Measurements from ENCODE around the gene DNM1L. TPM values are rescaled to one million over a fixed set of nuclear protein-coding genes. Genes with fewer than 3 reads are reported as not detected.
"Not testable (repeated sequence)": the region's sequence is repeated elsewhere in the genome, so short reads cannot be mapped to it uniquely, and the experiment has no call there.

The DNM1L gene
- total and polyA plus RNA-seq, 5 experiments from 2014 or later, result 18.6 to 55.1 (median 26.4) TPM

DNA sequence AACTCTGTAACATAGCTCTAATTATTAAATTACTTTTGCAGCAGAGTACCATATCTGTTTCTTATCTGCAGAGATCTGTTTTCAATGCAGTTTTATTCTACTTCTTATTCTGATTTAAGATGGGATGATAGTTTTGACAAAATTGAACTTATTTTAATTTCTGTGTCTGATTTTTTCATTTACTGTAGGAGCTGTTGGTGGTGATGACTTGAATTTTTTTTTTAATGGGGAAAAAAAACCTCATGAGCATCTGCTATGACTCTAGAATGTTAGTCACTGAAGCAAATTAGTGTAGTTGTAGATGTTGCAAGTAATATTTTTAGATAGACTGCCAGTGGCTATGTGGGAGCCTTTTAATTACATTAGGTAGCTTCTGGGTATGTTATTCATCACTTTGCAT, 23.4 kb downstream of the DNM1L start:
- Mint-ChIP-seq H3K4me1 (peaks cover 1 to 4% (median 3%) of the 10 kb centered on the region in 4 donors), H3K4me3 (no peak overlapping the region), H3K27ac (peak overlapping the region in 2 of 10 donors; percentile 33 to 35), H3K9me3 (no peaks in the 10 kb centered on the region), H3K36me3 (peaks cover 0 to 38% (median 5%) of the 10 kb centered on the region in 3 donors), H3K27me3 (no peaks in the 10 kb centered on the region)
- ATAC-seq, result no peak
- POLR2A ChIA-PET, result no interaction called here
- DNase-seq, result no peak

DNA sequence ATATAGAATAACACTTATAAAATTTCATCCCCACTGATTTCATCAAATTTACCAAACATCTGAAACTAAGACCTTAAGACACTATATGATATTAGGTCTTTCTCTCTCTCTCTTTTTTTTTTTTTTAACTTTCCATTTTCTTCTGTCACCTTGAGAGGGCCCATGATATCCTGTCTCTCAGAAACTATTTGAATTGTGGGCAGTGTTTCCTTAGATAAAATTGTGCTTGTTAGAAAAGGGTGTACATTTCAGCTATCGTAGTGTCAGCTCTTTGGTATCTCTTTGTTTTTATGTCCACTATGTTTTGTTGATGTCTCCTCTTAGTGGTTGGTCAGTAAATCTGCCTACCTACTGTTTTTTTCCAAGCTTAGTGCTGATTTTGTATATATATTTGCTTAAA, 23.8 kb downstream of the DNM1L start:
- H3K9me3 Mint-ChIP-seq, result no peaks in the 10 kb centered on the region
- H3K36me3 Mint-ChIP-seq, result peaks cover 0 to 40% (median 5%) of the 10 kb centered on the region in 3 donors
- no peak overlapping the region for H3K4me3 Mint-ChIP-seq
- ATAC-seq, result no peak
- H3K27me3 Mint-ChIP-seq, result no peaks in the 10 kb centered on the region
- no peak for DNase-seq
- POLR2A ChIA-PET, result interaction anchor here (0.7 kb wide), 1 partner anchor 650 kb away, joined by 8 read pairs; no protein-coding TSS in a partner anchor
- H3K27ac Mint-ChIP-seq, result peak overlapping the region in 3 of 10 donors; percentile 7 to 32 (median 12)
- H3K4me1 Mint-ChIP-seq, result peaks cover 0 to 3% (median 1%) of the 10 kb centered on the region in 4 donors

GRCh38 chr12:32705783-32706182, 26.7 kb downstream of the DNM1L start:
- DNase-seq, result no peak
- POLR2A ChIA-PET, result no interaction called here
- H3K4me1 Mint-ChIP-seq, result peaks cover 0 to 1% (median 0%) of the 10 kb centered on the region in 4 donors
- no peak for ATAC-seq
- H3K36me3 Mint-ChIP-seq, result peaks cover 0 to 58% (median 7%) of the 10 kb centered on the region in 3 donors
- no peak overlapping the region for H3K27ac Mint-ChIP-seq
- no peaks in the 10 kb centered on the region for H3K27me3 Mint-ChIP-seq
- H3K9me3 Mint-ChIP-seq, result no peaks in the 10 kb centered on the region
- no peak overlapping the region for H3K4me3 Mint-ChIP-seq

GRCh38 chr12:32706335-32707024, 27.4 kb downstream of the DNM1L start:
- H3K9me3 Mint-ChIP-seq, result no peaks in the 10 kb centered on the region
- peaks cover 0 to 60% (median 8%) of the 10 kb centered on the region in 3 donors for H3K36me3 Mint-ChIP-seq
- no peak overlapping the region for H3K4me3 Mint-ChIP-seq
- DNase-seq (no peak), ATAC-seq (no peak)
- H3K27ac Mint-ChIP-seq, result peak overlapping the region in 2 of 10 donors; percentile 7 to 49
- peaks cover 0 to 1% (median 0%) of the 10 kb centered on the region in 4 donors for H3K4me1 Mint-ChIP-seq
- H3K27me3 Mint-ChIP-seq, result no peaks in the 10 kb centered on the region
- POLR2A ChIA-PET, result interaction anchor here (0.9 kb wide), 1 partner anchor 25 kb away, joined by 3 read pairs; no protein-coding TSS in a partner anchor

DNA sequence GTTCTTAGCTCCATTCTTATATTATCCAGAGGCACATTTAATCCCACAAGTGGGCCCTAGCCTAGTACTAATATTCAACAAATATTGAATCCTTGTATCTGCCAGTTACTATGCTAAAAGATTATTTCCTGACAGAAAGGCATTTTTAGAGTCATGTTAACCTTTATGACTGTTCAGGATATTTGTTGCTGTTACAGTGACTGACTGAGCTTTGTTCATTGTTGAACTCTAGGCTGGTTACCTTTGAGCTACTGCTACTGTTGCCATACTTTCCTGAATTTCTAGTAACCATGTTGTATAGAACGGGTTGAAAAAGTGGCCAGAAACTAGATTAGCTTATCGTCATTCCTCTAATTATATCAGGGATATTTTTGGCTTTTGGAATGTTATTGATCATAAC, 29.8 kb downstream of the DNM1L start:
- Mint-ChIP-seq H3K4me3 (no peak overlapping the region), H3K9me3 (no peaks in the 10 kb centered on the region), H3K27me3 (no peaks in the 10 kb centered on the region), H3K4me1 (peaks cover 0 to 1% (median 0%) of the 10 kb centered on the region in 4 donors), H3K36me3 (peaks cover 0 to 63% (median 15%) of the 10 kb centered on the region in 3 donors), H3K27ac (peak overlapping the region in 2 of 10 donors; percentile 11)
- POLR2A ChIA-PET, result no interaction called here
- DNase-seq (no peak), ATAC-seq (no peak)

DNA sequence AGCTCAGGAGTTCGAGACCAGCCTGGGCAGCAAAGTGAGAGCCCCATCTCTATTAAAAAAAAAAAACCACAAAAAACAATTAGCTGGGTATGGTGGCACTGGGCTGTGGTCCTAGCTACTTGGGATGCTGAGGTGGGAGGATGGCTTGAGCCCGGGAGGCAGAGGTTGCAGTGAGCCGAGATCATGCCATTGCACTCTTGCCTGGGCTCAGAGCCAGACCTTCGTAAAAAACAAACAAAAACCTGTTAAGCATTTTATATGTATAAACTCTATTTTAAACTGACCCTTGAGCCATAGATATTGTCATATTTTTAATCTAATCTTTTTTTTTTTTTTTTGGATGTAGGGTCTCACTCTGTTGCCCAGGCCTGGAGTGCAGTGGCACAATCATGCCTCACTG, 35.7 kb downstream of the DNM1L start:
- POLR2A ChIA-PET, result no interaction called here
- no peaks in the 10 kb centered on the region for H3K9me3 Mint-ChIP-seq
- H3K4me1 Mint-ChIP-seq, result no peaks in the 10 kb centered on the region
- ATAC-seq (no peak), DNase-seq (no peak)
- H3K27ac Mint-ChIP-seq, result no peak overlapping the region
- H3K27me3 Mint-ChIP-seq, result no peaks in the 10 kb centered on the region
- H3K4me3 Mint-ChIP-seq, result no peak overlapping the region
- peaks cover 0 to 50% (median 21%) of the 10 kb centered on the region in 3 donors for H3K36me3 Mint-ChIP-seq

GRCh38 chr12:32718926-32719325, 39.8 kb downstream of the DNM1L start:
- H3K27me3 Mint-ChIP-seq, result no peaks in the 10 kb centered on the region
- H3K4me1 Mint-ChIP-seq, result no peaks in the 10 kb centered on the region
- H3K9me3 Mint-ChIP-seq, result no peaks in the 10 kb centered on the region
- peaks cover 0 to 58% (median 9%) of the 10 kb centered on the region in 3 donors for H3K36me3 Mint-ChIP-seq
- H3K27ac Mint-ChIP-seq, result no peak overlapping the region
- ATAC-seq (no peak), DNase-seq (no peak)
- no peak overlapping the region for H3K4me3 Mint-ChIP-seq
- POLR2A ChIA-PET, result no interaction called here

- DNase-seq, H3K4me3 Mint-ChIP-seq, ATAC-seq, H3K27me3 Mint-ChIP-seq, H3K9me3 Mint-ChIP-seq, H3K4me1 Mint-ChIP-seq, POLR2A ChIA-PET: not testable (repeated sequence)
- peak overlapping the region in 1 of 10 donors; percentile 38 for H3K27ac Mint-ChIP-seq
- peaks cover 2 to 83% (median 6%) of the 10 kb centered on the region in 3 donors for H3K36me3 Mint-ChIP-seq
These were observed 46.2 kb downstream of the DNM1L start for GRCh38 chr12:32725308-32725707.

- H3K36me3 Mint-ChIP-seq, result peaks cover 2 to 79% (median 6%) of the 10 kb centered on the region in 3 donors
- H3K27me3 Mint-ChIP-seq, result no peaks in the 10 kb centered on the region
- DNase-seq, result no peak
- no peaks in the 10 kb centered on the region for H3K9me3 Mint-ChIP-seq
- H3K4me1 Mint-ChIP-seq, result peaks cover 0 to 6% (median 0%) of the 10 kb centered on the region in 4 donors
- no peak overlapping the region for H3K4me3 Mint-ChIP-seq
- POLR2A ChIA-PET, result no interaction called here
- no peak for ATAC-seq
- peak overlapping the region in 3 of 10 donors; percentile 29 to 90 (median 70) for H3K27ac Mint-ChIP-seq
These were observed 47.2 kb downstream of the DNM1L start for GRCh38 chr12:32726286-32726685.

- no peak for DNase-seq
- no peak overlapping the region for H3K4me3 Mint-ChIP-seq
- H3K27ac Mint-ChIP-seq, result peak overlapping the region in 5 of 10 donors; percentile 1 to 70 (median 27)
- H3K4me1 Mint-ChIP-seq, result peaks cover 0 to 6% (median 0%) of the 10 kb centered on the region in 4 donors
- POLR2A ChIA-PET, result no interaction called here
- ATAC-seq, result no peak
- H3K27me3 Mint-ChIP-seq, result no peaks in the 10 kb centered on the region
- no peaks in the 10 kb centered on the region for H3K9me3 Mint-ChIP-seq
- H3K36me3 Mint-ChIP-seq, result peaks cover 2 to 78% (median 6%) of the 10 kb centered on the region in 3 donors
These were observed 48.1 kb downstream of the DNM1L start for GRCh38 chr12:32727237-32727636.

- no peaks in the 10 kb centered on the region for H3K27me3 Mint-ChIP-seq
- peak overlapping the region in 5 of 10 donors; percentile 16 to 64 (median 40) for H3K27ac Mint-ChIP-seq
- H3K4me1 Mint-ChIP-seq, result no peaks in the 10 kb centered on the region
- POLR2A ChIA-PET, result no interaction called here
- H3K4me3 Mint-ChIP-seq, result no peak overlapping the region
- ATAC-seq (no peak), DNase-seq (no peak)
- no peaks in the 10 kb centered on the region for H3K9me3 Mint-ChIP-seq
- peaks cover 0 to 81% (median 4%) of the 10 kb centered on the region in 3 donors for H3K36me3 Mint-ChIP-seq
These were observed 55.9 kb downstream of the DNM1L start for GRCh38 chr12:32734952-32735351.

GRCh38 chr12:32736445-32736844, 57.3 kb downstream of the DNM1L start:
- DNase-seq (no peak), ATAC-seq (no peak)
- H3K36me3 Mint-ChIP-seq, result peaks cover 0 to 84% (median 5%) of the 10 kb centered on the region in 3 donors
- POLR2A ChIA-PET, result interaction anchor here (0.7 kb wide), 2 partner anchors 15 to 881 kb away, joined by 3 to 4 read pairs; no protein-coding TSS in a partner anchor
- no peaks in the 10 kb centered on the region for H3K27me3 Mint-ChIP-seq
- no peaks in the 10 kb centered on the region for H3K9me3 Mint-ChIP-seq
- peak overlapping the region in 2 of 10 donors; percentile 18 to 20 for H3K27ac Mint-ChIP-seq
- no peaks in the 10 kb centered on the region for H3K4me1 Mint-ChIP-seq
- H3K4me3 Mint-ChIP-seq, result no peak overlapping the region

GRCh38 chr12:32737715-32738114, 58.6 kb downstream of the DNM1L start:
- POLR2A ChIA-PET, result no interaction called here
- H3K36me3 Mint-ChIP-seq, result peaks cover 0 to 84% (median 7%) of the 10 kb centered on the region in 3 donors
- H3K27me3 Mint-ChIP-seq, result no peaks in the 10 kb centered on the region
- no peak overlapping the region for H3K4me3 Mint-ChIP-seq
- peak overlapping the region in 4 of 10 donors; percentile 15 to 46 (median 36) for H3K27ac Mint-ChIP-seq
- ATAC-seq (no peak), DNase-seq (no peak)
- no peaks in the 10 kb centered on the region for H3K4me1 Mint-ChIP-seq
- H3K9me3 Mint-ChIP-seq, result no peaks in the 10 kb centered on the region
